Stimulated activated naive CD8-positive, alpha-beta T cell treated with anti-CD3 and anti-CD28 coated beads, Interleukin-15, amount 100 ng/mL, for 72 hours (primary cell): ENCODE data around the gene CD3E.

Source experiments
- ATAC-seq: fragments of 150-1000 bp; cut with Tn5 transposase; 2 replicates; pipeline ENCODE4 v1.10.0; 2021; ENCODE audit warnings: mild to moderate bottlenecking, moderate library complexity
- DNase-seq, 2 donors: peaks; one replicate each; pipeline ENCODE4 v3.0.0; 2021 to 2022
- H3K27ac Mint-ChIP-seq, 2 donors: one replicate each; pipeline ENCODE4 v1.8.0; 2022; ENCODE audit warnings: mild to moderate bottlenecking in 2 of 2, mixed read lengths in 2 of 2, moderate library complexity in 2 of 2
- H3K27me3 Mint-ChIP-seq: one replicate; pipeline ENCODE4 v1.8.0; 2022; ENCODE audit warnings: mixed read lengths
- H3K4me1 Mint-ChIP-seq: one replicate; pipeline ENCODE4 v1.8.0; 2022; ENCODE audit warnings: mild to moderate bottlenecking, mixed read lengths
- H3K4me3 Mint-ChIP-seq, 2 donors: one replicate each; pipeline ENCODE4 v1.8.0; 2022; ENCODE audit warnings: mild to moderate bottlenecking in 2 of 2, mixed read lengths in 2 of 2, moderate library complexity in 1 of 2
- H3K9me3 Mint-ChIP-seq, 2 donors: one replicate each; pipeline ENCODE4 v1.8.0; 2022; ENCODE audit warnings: mixed read lengths in 2 of 2

The CD3E gene

GRCh38 chr11:118338637-118339061 is 34.1 kb downstream of the CD3E start:
- Mint-ChIP-seq H3K4me1 (peaks cover 78% of the 10 kb centered on the region), H3K9me3 (no peaks in the 10 kb centered on the region), H3K4me3 (peak overlapping the region; percentile 83 to 89), H3K27ac (peak overlapping the region; percentile 92 to 99), H3K27me3 (no peaks in the 10 kb centered on the region)
- ATAC-seq = peak; percentile 83
- DNase-seq = peak; percentile 80 to 93

- ATAC-seq = peak; percentile 3
- no peaks in the 10 kb centered on the region for H3K9me3 Mint-ChIP-seq
- H3K4me3 Mint-ChIP-seq = peak overlapping the region; percentile 83 to 89
- peaks cover 78% of the 10 kb centered on the region for H3K4me1 Mint-ChIP-seq
- peak overlapping the region; percentile 92 to 99 for H3K27ac Mint-ChIP-seq
- DNase-seq = peak; percentile 32 to 34
- H3K27me3 Mint-ChIP-seq = no peaks in the 10 kb centered on the region
Measured at GRCh38 chr11:118339281-118339961, 34.9 kb downstream of the CD3E start.

- peaks cover 76% of the 10 kb centered on the region for H3K4me1 Mint-ChIP-seq
- H3K9me3 Mint-ChIP-seq = no peaks in the 10 kb centered on the region
- no peak for ATAC-seq
- H3K4me3 Mint-ChIP-seq = peak overlapping the region; percentile 83 to 89
- no peak for DNase-seq
- no peaks in the 10 kb centered on the region for H3K27me3 Mint-ChIP-seq
- peak overlapping the region; percentile 74 to 89 for H3K27ac Mint-ChIP-seq
Measured at GRCh38 chr11:118340449-118340848, 35.9 kb downstream of the CD3E start.

DNA sequence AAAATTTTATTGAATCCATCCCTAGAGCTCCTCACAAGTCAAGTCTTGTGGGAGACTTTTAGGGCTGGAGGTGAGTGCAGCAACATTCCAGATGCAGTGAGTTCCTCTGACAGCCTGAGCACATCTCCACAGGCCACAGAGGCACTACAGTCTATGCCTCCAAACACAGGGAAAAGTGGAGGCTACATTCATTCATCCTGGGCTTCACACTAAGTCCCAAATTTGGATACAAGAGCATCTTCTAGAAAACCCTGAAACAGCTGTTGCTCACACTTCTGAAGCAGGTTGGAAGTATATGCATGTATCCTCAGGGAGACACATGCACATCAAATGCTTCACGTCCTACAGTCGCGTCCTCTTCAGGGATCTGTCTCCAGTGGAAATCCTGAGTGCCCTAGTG is 36.7 kb downstream of the CD3E start:
- Mint-ChIP-seq H3K4me1 (peaks cover 76% of the 10 kb centered on the region), H3K27ac (peak overlapping the region; percentile 61 to 87), H3K27me3 (no peaks in the 10 kb centered on the region), H3K9me3 (no peaks in the 10 kb centered on the region), H3K4me3 (peak overlapping the region; percentile 83 to 89)
- DNase-seq (no peak), ATAC-seq (no peak)

- H3K9me3 Mint-ChIP-seq = no peaks in the 10 kb centered on the region
- DNase-seq (peak; percentile 24 to 40), ATAC-seq (peak; percentile 5)
- no peaks in the 10 kb centered on the region for H3K27me3 Mint-ChIP-seq
- H3K27ac Mint-ChIP-seq = peak overlapping the region; percentile 73 to 87
- H3K4me3 Mint-ChIP-seq = peak overlapping the region; percentile 83 to 89
- peaks cover 74% of the 10 kb centered on the region for H3K4me1 Mint-ChIP-seq
Measured at GRCh38 chr11:118341815-118342489, 37.4 kb downstream of the CD3E start.

GRCh38 chr11:118342503-118343161 is 38.1 kb downstream of the CD3E start, which contains the start of gene CD3D:
Gene CD3D, minus strand, starts transcription at chr11:118342705. Its CDS starts 98 bp downstream, at chr11:118342607.
- Mint-ChIP-seq H3K4me3 (peak within 1 kb of the TSS; percentile 83 to 89), H3K27ac (peak within 1 kb of the TSS; percentile 73 to 87), H3K27me3 (no peaks in the 10 kb centered on the region), H3K4me1 (peaks cover 78% of the 10 kb centered on the region), H3K9me3 (no peaks in the 10 kb centered on the region)
- DNase-seq = peak; percentile 60 to 76
- ATAC-seq = peak; percentile 65

DNA sequence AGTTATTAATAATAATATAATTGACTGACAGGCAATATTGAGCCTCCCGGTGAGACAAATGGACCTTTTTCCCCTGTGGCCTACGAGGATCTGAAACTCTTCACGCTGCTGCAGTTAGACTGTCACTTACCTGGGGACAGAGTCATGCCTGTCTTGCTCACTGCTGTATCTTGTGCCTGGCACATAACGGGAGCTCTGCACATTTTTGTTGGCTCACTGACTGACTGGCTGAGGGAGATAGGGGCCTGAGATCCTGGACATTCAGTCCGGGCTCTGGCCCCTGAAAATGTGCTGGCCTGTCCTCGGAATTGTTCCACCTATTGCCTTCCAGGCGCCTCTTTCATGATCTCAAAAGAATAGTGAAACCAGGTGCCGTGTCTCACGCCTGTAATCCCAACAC is 38.7 kb downstream of the CD3E start:
- no peaks in the 10 kb centered on the region for H3K9me3 Mint-ChIP-seq
- no peaks in the 10 kb centered on the region for H3K27me3 Mint-ChIP-seq
- H3K27ac Mint-ChIP-seq = peak overlapping the region; percentile 73 to 87
- ATAC-seq (no peak), DNase-seq (peak; percentile 34 to 48)
- peaks cover 78% of the 10 kb centered on the region for H3K4me1 Mint-ChIP-seq
- peak overlapping the region; percentile 83 to 89 for H3K4me3 Mint-ChIP-seq

DNA sequence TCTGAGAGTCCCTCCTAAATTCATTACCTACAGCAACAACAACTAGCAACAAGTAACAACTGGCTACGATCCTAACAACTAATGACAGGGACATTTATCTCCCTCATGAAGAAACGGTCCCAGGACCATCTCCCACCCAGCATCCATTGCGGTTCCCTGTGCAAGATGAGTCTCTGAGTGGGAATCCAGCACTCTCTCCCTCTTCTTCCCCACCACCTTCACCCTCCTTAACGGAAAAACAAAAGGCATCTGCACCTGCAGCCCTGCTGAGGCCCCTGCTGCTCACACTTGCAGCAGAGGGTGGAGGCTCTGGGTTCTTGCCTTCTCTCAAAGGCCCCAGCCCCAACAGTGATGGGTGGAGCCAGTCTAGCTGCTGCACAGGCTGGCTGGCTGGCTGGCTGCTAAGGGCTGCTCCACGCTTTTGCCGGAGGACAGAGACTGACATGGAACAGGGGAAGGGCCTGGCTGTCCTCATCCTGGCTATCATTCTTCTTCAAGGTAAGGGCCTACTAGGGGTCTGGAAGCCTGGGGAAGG is 39.5 kb downstream of the CD3E start, which contains the start of gene CD3G:
CD3G (plus strand) TSS at position 364 of the 535 bp plus-strand sequence; CDS start at position 444, 80 bp downstream.
- H3K4me3 Mint-ChIP-seq = peak within 1 kb of the TSS; percentile 83 to 89
- no peaks in the 10 kb centered on the region for H3K27me3 Mint-ChIP-seq
- DNase-seq (peak; percentile 72 to 74), ATAC-seq (peak; percentile 74)
- H3K9me3 Mint-ChIP-seq = no peaks in the 10 kb centered on the region
- H3K4me1 Mint-ChIP-seq = peaks cover 78% of the 10 kb centered on the region
- peak within 1 kb of the TSS; percentile 73 to 87 for H3K27ac Mint-ChIP-seq

- no peaks in the 10 kb centered on the region for H3K27me3 Mint-ChIP-seq
- ATAC-seq (peak; percentile 65), DNase-seq (no peak)
- no peaks in the 10 kb centered on the region for H3K9me3 Mint-ChIP-seq
- peak overlapping the region in 1 of 2 donors; percentile 53 for H3K4me3 Mint-ChIP-seq
- peaks cover 75% of the 10 kb centered on the region for H3K4me1 Mint-ChIP-seq
- peak overlapping the region in 1 of 2 donors; percentile 20 for H3K27ac Mint-ChIP-seq
Measured at GRCh38 chr11:118349475-118349874, 44.9 kb downstream of the CD3E start.

- DNase-seq (no peak), ATAC-seq (no peak)
- H3K4me3 Mint-ChIP-seq = no peak overlapping the region
- no peaks in the 10 kb centered on the region for H3K9me3 Mint-ChIP-seq
- H3K4me1 Mint-ChIP-seq = peaks cover 48% of the 10 kb centered on the region
- H3K27me3 Mint-ChIP-seq = no peaks in the 10 kb centered on the region
- peak overlapping the region in 1 of 2 donors; percentile 12 for H3K27ac Mint-ChIP-seq
Measured at GRCh38 chr11:118353084-118353710, 48.7 kb downstream of the CD3E start.

DNA sequence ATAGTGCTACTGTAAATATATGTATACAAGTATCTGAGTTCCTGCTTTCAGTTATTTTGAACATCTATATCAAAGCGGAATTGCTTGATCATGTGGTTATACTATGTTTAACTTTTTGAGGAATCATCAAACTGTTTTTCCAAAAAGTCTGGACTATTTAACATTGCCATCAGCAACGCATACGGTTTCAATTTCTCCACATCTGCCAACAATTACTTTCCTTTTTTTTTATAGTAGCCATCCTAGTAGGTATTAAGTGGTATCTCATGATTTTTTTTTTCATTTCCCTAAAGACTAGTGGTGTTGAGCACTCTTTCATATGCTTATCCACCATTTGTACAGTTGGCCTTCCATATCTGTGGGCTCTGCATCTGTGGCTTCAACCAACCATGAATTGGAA is 53.5 kb downstream of the CD3E start:
- peaks cover 58% of the 10 kb centered on the region for H3K4me1 Mint-ChIP-seq
- no peak overlapping the region for H3K27ac Mint-ChIP-seq

GRCh38 chr11:118359295-118359958 is 54.9 kb downstream of the CD3E start, which contains the start of gene UBE4A:
Gene UBE4A, plus strand, starts transcription at chr11:118359600. Its CDS starts 5,481 bp downstream, at chr11:118365081.
- ATAC-seq (peak; percentile 98), DNase-seq (peak; percentile 95 to 98)
- Mint-ChIP-seq H3K4me3 (peak within 1 kb of the TSS; percentile 91 to 95), H3K27ac (peak within 1 kb of the TSS; percentile 82 to 97), H3K27me3 (no peaks in the 10 kb centered on the region), H3K9me3 (no peaks in the 10 kb centered on the region), H3K4me1 (peaks cover 56% of the 10 kb centered on the region)

More for the DNA sequence above, 53.5 kb downstream of the CD3E start:
- Mint-ChIP-seq H3K4me3 (no peak overlapping the region), H3K27me3 (no peaks in the 10 kb centered on the region), H3K9me3 (no peaks in the 10 kb centered on the region)
- ATAC-seq = no peak
- no peak for DNase-seq

- H3K9me3 Mint-ChIP-seq = no peaks in the 10 kb centered on the region
- H3K4me3 Mint-ChIP-seq = no peak overlapping the region
- no peaks in the 10 kb centered on the region for H3K27me3 Mint-ChIP-seq
- H3K4me1 Mint-ChIP-seq = peaks cover 36% of the 10 kb centered on the region
- no peak overlapping the region for H3K27ac Mint-ChIP-seq
- no peak for ATAC-seq
- DNase-seq = no peak
Measured at GRCh38 chr11:118364956-118365615, 60.6 kb downstream of the CD3E start.
